Heart right ventricle (tissue), 16 donors: ENCODE results near the gene DCAF15. TPM values are rescaled to one million over a fixed set of nuclear protein-coding genes. Genes with fewer than 3 reads are reported as not detected.

ENCODE experiments used
- ATAC-seq, 8 donors: fragments of 200-7000 bp; cut with Tn5 transposase; one replicate each; pipeline ENCODE4 v1.9.1; 2020; ENCODE audit warnings: mild to moderate bottlenecking in 8 of 8, moderate library complexity in 8 of 8, moderate number of reproducible peaks in 1 of 8
- DNase-seq, 2 donors: peaks; one replicate each; pipeline ENCODE4 v3.0.0-alpha.2; 2020
- H3K27ac ChIP-seq, 10 donors: fragments of 200-600 bp; sonication (generic) in 2 of 10; one replicate each; pipeline versions ENCODE4 v1.5.0 to v1.8.0; 2020 to 2022; ENCODE audit warnings: mild to moderate bottlenecking in 3 of 10
- H3K27me3 ChIP-seq, 7 donors: fragments of 200-600 bp; one replicate each; pipeline ENCODE4 v1.8.0; 2021 to 2022; ENCODE audit warnings: mild to moderate bottlenecking in 2 of 7
- H3K36me3 ChIP-seq, 9 donors: fragments of 200-600 bp; sonication (generic) in 1 of 9; one replicate each; pipeline versions ENCODE4 v1.5.0 to v1.8.0; 2020 to 2022; ENCODE audit warnings: mild to moderate bottlenecking in 2 of 9
- H3K4me1 ChIP-seq, 9 donors: fragments of 200-600 bp; sonication (generic) in 1 of 9; one replicate each; pipeline versions ENCODE4 v1.5.0 to v1.8.0; 2020 to 2022; ENCODE audit warnings: mild to moderate bottlenecking in 4 of 9
- H3K4me3 ChIP-seq, 10 donors: fragments of 200-600 bp; sonication (generic) in 2 of 10; one replicate each; pipeline versions ENCODE4 v1.5.0 to v1.8.0; 2020 to 2022; ENCODE audit warnings: mild to moderate bottlenecking in 7 of 10, moderate library complexity in 2 of 10
- H3K9me3 ChIP-seq, 11 donors: fragments of 200-600 bp in 10 of 11; sonication (generic) in 2 of 11; one replicate each; pipeline versions ENCODE4 v1.5.0 to v1.8.0; 2013 to 2022; ENCODE audit warnings: mild to moderate bottlenecking in 2 of 11, control low read depth in 1 of 11, moderate library complexity in 1 of 11
- WGBS, 2 donors: extraction: QIAGEN DNeasy Blood & Tissue Kit; methylation state at CpG; one replicate each; pipeline ENCODE4 v1.1.7; 2013; ENCODE audit warnings: inconsistent platforms in 1 of 2; 5-methylcytosine and 5-hydroxymethylcytosine counted together
- intact Hi-C, 10 donors: fragments of 100-400 bp; cut with DNase I; formaldehyde crosslinking; loops; one replicate each; pipeline versions ENCODE4 v1.11.1 to v1.14.2; 2022
- polyA plus RNA-seq, 2 donors: library from polyadenylated mRNA; stranded (reverse); fragments of 200-250 nt; gene quantifications; one replicate each; pipeline ENCODE4 v1.2.3, GENCODE V29; 2013
- total RNA-seq, 10 donors: library from RNA; stranded (reverse); fragmentation: NEBNext Ultra II Directional in 3 of 10; extraction: Animal tissue kit (Norgen Biotek cat#: 25700) in 3 of 10; gene quantifications; one replicate each; pipeline versions ENCODE4 v1.2.1 to v1.2.4, GENCODE V29; 2021 to 2023
- TF ChIP-seq, protein P1 (sequence below), 9 donors: fragments of 200-600 bp; sonication (generic) in 2 of 9; IDR thresholded peaks; one replicate each; pipeline versions ENCODE4 v1.5.0 to v1.8.0; 2021 to 2022; ENCODE audit warnings: antibody characterized with exemption in 9 of 9, mild to moderate bottlenecking in 5 of 9, moderate library complexity in 1 of 9
- donor health status: Arrhythmogenic right ventricular cardiomyopathy.
- donor health status: ischemic (EF 13 %, LVEDD 7.1; RV severe dilation, severe dysfunction).
- donor health status: healthy with polysubstance abuse.
- donor health status: DM: no; HTN: yes; CAD: no.
- donor health status: DM: no; HTN: no; CAD: no.
- donor health status: ischemic (EF 25% LVEDD 6.9; RV normal size, moderate dysfunction).
- donor health status: ischemic (EF 25% LVEDD 5.7; RV mildly dilated, moderate dysfunction).
- donor health status: healthy.
- donor health status: DM: yes; HTN: yes; CAD: no.
- donor health status: Ischemic cardiomyopathy.
- donor health status: ischemic (EF 35%, LVEDD 5.7; RV mildly dilated, moderate dysfunction).
- donor health status: nonischemic (EF 11% LVEDD 7.7; RV severe dilation, severe dysfunction).
- donor health status: DM: yes; HTN: yes; CAD: no.
- donor health status: PGD.
- donor health status: ischemic (EF 29% LVEDD 5.4; RV normal size, mild dysfunction).
- donor health status: nonischemic (EF 23%, LVEDD 6.1; RV moderate dilation, normal function).

The DCAF15 gene
- total and polyA plus RNA-seq, 12 donors, result 15.5 to 50.0 (median 18.4) TPM

DNA sequence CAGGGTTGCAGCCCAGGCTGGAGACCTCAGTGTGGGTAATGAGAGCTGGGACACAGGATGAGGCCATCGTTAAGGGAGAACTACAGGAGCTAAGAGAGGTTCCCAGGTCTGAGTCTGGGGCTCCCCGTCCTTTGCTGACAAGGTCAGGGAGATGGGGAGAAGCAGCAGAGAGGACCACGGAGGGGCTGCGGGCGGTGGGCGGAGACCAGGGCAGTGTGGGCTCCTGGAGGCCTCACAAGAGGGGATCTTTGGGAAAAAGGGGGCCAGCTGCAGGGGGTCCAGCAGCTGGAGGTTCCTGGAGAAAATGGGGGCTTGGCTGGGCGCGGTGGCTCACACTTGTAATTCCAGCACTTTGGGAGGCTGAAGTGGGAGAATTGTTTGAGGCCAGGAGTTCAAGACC is 37.8 kb downstream of the DCAF15 start:
- no peak overlapping the region for H3K4me3 ChIP-seq
- WGBS, 2 donors, result 91 to 95% methylated on average over 8 of the region's 8 CpGs
- ATAC-seq (no peak), DNase-seq (no peak)
- H3K9me3 ChIP-seq, result no peaks in the 10 kb centered on the region
- H3K27me3 ChIP-seq, result no peaks in the 10 kb centered on the region
- peaks cover 6 to 36% (median 30%) of the 10 kb centered on the region in 9 donors for H3K4me1 ChIP-seq
- no peak overlapping the region for H3K27ac ChIP-seq
- TF ChIP-seq, protein P1, sequence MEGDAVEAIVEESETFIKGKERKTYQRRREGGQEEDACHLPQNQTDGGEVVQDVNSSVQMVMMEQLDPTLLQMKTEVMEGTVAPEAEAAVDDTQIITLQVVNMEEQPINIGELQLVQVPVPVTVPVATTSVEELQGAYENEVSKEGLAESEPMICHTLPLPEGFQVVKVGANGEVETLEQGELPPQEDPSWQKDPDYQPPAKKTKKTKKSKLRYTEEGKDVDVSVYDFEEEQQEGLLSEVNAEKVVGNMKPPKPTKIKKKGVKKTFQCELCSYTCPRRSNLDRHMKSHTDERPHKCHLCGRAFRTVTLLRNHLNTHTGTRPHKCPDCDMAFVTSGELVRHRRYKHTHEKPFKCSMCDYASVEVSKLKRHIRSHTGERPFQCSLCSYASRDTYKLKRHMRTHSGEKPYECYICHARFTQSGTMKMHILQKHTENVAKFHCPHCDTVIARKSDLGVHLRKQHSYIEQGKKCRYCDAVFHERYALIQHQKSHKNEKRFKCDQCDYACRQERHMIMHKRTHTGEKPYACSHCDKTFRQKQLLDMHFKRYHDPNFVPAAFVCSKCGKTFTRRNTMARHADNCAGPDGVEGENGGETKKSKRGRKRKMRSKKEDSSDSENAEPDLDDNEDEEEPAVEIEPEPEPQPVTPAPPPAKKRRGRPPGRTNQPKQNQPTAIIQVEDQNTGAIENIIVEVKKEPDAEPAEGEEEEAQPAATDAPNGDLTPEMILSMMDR (IDR thresholded peaks at IDR 0.05), result no peak
- peaks cover 0 to 41% (median 8%) of the 10 kb centered on the region in 9 donors for H3K36me3 ChIP-seq
- intact Hi-C loops, result no loop called here

DNA sequence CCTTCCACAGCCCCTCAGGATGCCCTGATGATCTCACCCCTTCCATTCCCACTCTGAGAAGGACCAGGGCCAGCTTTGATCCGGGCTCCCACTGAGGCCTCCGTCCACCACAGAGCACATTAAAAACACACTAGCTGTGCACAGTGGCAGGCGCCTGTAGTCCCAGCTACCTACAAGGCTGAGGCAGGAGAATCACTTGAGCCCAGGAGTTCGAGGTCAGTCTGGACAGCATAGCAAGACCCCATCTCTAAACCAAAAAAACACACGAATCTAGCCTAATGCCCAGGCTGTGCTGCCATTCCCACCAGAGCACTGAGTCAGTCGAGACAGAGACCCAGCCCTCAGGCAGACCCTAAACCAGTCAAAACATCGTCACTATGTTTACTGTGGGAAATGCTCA is 39.7 kb downstream of the DCAF15 start:
- Histone ChIP-seq H3K36me3 (peaks cover 0 to 48% (median 8%) of the 10 kb centered on the region in 9 donors), H3K27ac (no peak overlapping the region), H3K9me3 (no peaks in the 10 kb centered on the region), H3K27me3 (no peaks in the 10 kb centered on the region), H3K4me1 (peaks cover 7 to 21% (median 19%) of the 10 kb centered on the region in 9 donors), H3K4me3 (no peak overlapping the region)
- WGBS, 2 donors, result 96 to 98% methylated on average over 7 of the region's 7 CpGs
- intact Hi-C loops, result no loop called here
- TF ChIP-seq, protein P1 (IDR thresholded peaks at IDR 0.05), result no peak
- DNase-seq (no peak), ATAC-seq (no peak)

DNA sequence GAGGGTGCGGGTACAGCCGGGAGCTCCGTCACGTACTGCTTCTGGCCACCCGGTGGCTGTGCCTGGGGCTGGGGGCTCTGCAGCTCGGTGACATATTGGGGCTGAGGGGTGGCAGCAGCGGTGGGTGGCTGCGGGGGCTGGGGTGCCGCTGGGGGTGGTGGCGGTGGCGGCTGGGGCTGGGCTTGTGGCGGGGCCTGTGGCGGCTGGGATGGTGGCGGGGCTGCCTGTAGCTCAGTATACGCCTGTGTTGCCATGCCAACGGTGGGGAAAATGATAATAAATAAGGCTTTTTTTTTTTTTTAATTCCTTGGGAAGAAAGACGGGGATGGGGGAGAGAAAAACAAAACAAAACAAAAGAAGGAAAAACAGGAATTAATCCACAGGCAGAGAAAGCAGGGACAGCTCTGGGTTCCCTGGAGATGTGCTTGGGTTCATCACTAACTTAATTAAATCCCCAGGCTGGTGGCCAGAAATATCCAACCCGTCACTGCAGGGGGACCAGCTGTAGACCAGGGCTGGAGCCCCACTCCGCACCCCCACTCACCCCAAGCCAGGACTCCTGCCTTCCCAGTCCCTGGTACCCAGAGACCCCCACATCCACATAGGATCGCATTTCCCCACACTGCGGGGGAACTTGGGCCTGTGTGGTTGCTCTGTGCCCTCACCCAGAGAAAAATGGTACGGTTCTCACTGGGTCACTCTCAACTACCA is 41.4 kb downstream of the DCAF15 start:
- no peaks in the 10 kb centered on the region for H3K27me3 ChIP-seq
- H3K36me3 ChIP-seq, result peaks cover 0 to 58% (median 8%) of the 10 kb centered on the region in 9 donors
- H3K9me3 ChIP-seq, result peaks cover 0 to 4% (median 2%) of the 10 kb centered on the region in 11 donors
- 81 to 90% methylated on average over 22 of the region's 22 CpGs for WGBS, 2 donors
- peaks cover 0 to 11% (median 8%) of the 10 kb centered on the region in 9 donors for H3K4me1 ChIP-seq
- no peak overlapping the region for H3K27ac ChIP-seq
- intact Hi-C loops, result no loop called here
- TF ChIP-seq, protein P1 (IDR thresholded peaks at IDR 0.05), result no peak
- no peak overlapping the region for H3K4me3 ChIP-seq
- DNase-seq, result no peak
- no peak for ATAC-seq

DNA sequence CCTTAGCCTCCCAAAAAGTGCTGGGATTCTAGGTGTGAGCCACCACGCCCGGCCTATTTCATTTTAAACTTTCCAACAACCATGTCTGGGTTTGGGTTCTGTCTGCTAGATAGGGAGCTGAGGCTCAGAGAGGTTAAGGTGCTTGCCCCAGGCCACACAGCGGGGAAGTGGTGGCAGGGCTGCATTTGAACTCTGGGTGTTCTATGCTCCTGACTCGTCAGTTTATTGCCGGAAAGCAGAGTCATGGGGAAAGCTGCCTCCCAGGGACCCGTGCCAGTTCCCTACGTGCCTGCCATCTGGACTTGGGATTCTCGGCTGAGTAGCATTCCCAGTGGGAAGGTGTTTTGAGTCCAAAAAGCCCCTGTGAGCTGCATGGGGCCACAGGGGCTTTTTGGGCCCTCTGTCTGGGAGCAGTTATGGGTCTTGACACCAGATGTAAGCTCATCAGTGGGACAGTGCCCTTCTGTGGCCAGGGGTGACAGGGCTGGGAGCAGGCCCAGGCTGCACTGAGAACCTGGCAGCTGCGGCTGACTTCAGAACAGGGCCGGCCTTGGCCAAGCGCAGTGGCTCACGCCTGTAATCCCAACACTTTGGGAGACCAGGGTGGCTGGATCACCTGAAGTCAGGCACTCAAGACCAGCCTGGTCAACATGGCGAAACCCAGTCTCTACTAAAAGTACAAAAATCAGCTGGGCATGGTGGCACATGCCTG is 42.9 kb downstream of the DCAF15 start:
- Histone ChIP-seq H3K4me3 (no peak overlapping the region), H3K4me1 (peaks cover 0 to 13% (median 8%) of the 10 kb centered on the region in 9 donors), H3K9me3 (peaks cover 0 to 10% (median 7%) of the 10 kb centered on the region in 11 donors), H3K27me3 (no peaks in the 10 kb centered on the region), H3K36me3 (peaks cover 0 to 57% (median 8%) of the 10 kb centered on the region in 9 donors), H3K27ac (peak overlapping the region; percentile 48 to 77 (median 66))
- ATAC-seq (peak; percentile 54 to 89 (median 84)), DNase-seq (peak in 1 of 2 donors; percentile 60)
- TF ChIP-seq, protein P1 (IDR thresholded peaks at IDR 0.05), result peak in 3 of 9 donors; percentile 9 to 26 (median 11)
- intact Hi-C loops, result no loop called here
- 71 to 79% methylated on average over 13 of the region's 13 CpGs for WGBS, 2 donors
